ENCODE data around the gene RYR2. TPM values are rescaled to one million over a fixed set of nuclear protein-coding genes. Genes with fewer than 3 reads are reported as not detected.

Gene RYR2
- total RNA-seq, 1 experiment from 2014 or later: 2.8 TPM

DNA sequence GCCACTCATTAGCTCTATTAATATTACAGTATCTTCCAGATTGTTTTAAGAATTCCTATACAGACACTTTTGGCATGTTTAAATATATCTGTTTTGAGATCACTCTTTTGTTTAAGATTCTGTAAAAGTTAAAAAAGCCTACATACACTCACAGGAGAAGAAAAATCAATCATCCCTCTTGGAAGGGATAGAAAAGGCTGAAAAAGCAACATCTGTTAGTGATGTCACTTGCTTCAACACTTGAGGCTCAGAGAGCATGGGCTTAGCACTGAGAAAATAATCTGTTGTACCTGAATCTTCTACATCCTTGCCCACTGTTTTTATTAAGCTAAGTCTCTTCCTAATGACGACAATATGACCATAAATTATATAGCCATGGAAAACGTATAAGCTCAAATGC, 721.8 kb downstream of the RYR2 start:
- POLR2A ChIA-PET (ENCODE audit: low non-redundant PET): no interaction called here
- no TSS peak for BruUV-seq (replicated peaks)

DNA sequence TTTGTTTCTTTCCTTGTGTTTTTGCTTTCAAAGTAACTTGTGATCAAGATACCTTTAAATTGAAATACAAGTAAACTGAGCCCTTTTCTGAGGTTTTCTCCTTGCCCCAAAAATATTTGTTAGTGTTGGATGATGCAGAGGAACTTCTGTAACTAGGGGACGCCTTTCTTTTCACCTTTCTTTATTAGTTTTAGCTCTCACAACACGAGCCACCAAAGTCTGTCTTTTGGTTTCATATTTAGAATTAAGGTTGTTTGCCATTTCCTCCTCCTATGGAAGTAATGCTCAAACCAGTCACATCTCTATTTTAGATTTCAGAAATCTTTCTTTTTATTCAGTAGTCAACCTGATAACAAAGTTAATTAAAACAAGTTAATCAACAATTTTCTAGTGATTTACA, 727.9 kb downstream of the RYR2 start:
- no TSS peak for BruUV-seq (replicated peaks)
- TF ChIP-seq CTCF (conservative IDR thresholded peaks at IDR 0.05; ENCODE audit: low read depth, low read length): no peak
- TF ChIP-seq EZH2 (IDR thresholded peaks at IDR 0.05; ENCODE audit: borderline replicate concordance, low read depth, low read length, poor library complexity, severe bottlenecking): no peak
- ChIA-PET POLR2A (ENCODE audit: low non-redundant PET) (no interaction called here), CTCF (interaction anchor here (0.7 kb wide), 1 partner anchor 9 kb away, joined by 3 read pairs; no protein-coding TSS in a partner anchor)
- Histone ChIP-seq H3K4me3 (ENCODE audit: low read depth, low read length, poor library complexity, severe bottlenecking) (no peak overlapping the region), H3K27ac (ENCODE audit: low read depth, low read length, poor library complexity, severe bottlenecking) (no peak overlapping the region), H3K36me3 (ENCODE audit: insufficient read depth, low read length, poor library complexity, severe bottlenecking) (no peaks in the 10 kb centered on the region), H3K9me3 (ENCODE audit: low read depth, low read length, poor library complexity, severe bottlenecking) (no peaks in the 10 kb centered on the region), H3K27me3 (replicated peaks; ENCODE audit: insufficient read depth, low read depth, low read length, poor library complexity) (no peaks in the 10 kb centered on the region), H3K4me1 (ENCODE audit: insufficient read depth, low read length, poor library complexity, severe bottlenecking) (no peaks in the 10 kb centered on the region)
- DNase-seq (ENCODE audit: low spot score): no peak
- intact Hi-C loops (cut with micrococcal nuclease; ENCODE audit: unreplicated experiment): no loop called here

More for the DNA sequence above, 721.8 kb downstream of the RYR2 start:
- CTCF ChIA-PET: no interaction called here
- TF ChIP-seq CTCF (conservative IDR thresholded peaks at IDR 0.05; ENCODE audit: low read depth, low read length) (no peak), EZH2 (IDR thresholded peaks at IDR 0.05; ENCODE audit: borderline replicate concordance, low read depth, low read length, poor library complexity, severe bottlenecking) (no peak)
- DNase-seq (ENCODE audit: low spot score): no peak
- no peak overlapping the region for H3K4me3 ChIP-seq (ENCODE audit: low read depth, low read length, poor library complexity, severe bottlenecking)
- no peaks in the 10 kb centered on the region for H3K36me3 ChIP-seq (ENCODE audit: insufficient read depth, low read length, poor library complexity, severe bottlenecking)
- no peak overlapping the region for H3K27ac ChIP-seq (ENCODE audit: low read depth, low read length, poor library complexity, severe bottlenecking)
- intact Hi-C loops (cut with micrococcal nuclease; ENCODE audit: unreplicated experiment): no loop called here
- H3K27me3 ChIP-seq (replicated peaks; ENCODE audit: insufficient read depth, low read depth, low read length, poor library complexity): no peaks in the 10 kb centered on the region
- no peaks in the 10 kb centered on the region for H3K9me3 ChIP-seq (ENCODE audit: low read depth, low read length, poor library complexity, severe bottlenecking)
- H3K4me1 ChIP-seq (ENCODE audit: insufficient read depth, low read length, poor library complexity, severe bottlenecking): no peaks in the 10 kb centered on the region

DNA sequence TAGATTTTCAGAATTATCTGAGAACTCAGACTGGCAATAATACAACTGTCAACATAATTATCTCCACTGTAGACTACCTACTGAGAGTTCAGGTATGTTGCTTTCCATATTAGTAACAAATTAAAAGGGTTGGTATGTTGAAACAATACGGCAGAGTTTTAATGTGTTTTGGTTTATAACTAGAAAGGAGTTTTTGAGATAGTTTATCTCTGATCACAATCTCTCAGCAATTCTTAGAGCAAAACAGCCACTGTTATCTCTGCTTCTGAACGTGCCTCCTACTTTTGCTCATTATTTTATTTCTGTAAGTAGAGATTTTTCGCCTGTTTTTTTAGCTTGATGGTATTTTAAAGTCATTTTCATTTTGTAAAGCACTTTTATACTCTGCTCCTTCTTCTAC, 730.0 kb downstream of the RYR2 start:
- no peaks in the 10 kb centered on the region for H3K9me3 ChIP-seq (ENCODE audit: low read depth, low read length, poor library complexity, severe bottlenecking)
- no peaks in the 10 kb centered on the region for H3K4me1 ChIP-seq (ENCODE audit: insufficient read depth, low read length, poor library complexity, severe bottlenecking)
- H3K4me3 ChIP-seq (ENCODE audit: low read depth, low read length, poor library complexity, severe bottlenecking): no peak overlapping the region
- no TSS peak for BruUV-seq (replicated peaks)
- DNase-seq (ENCODE audit: low spot score): no peak
- H3K36me3 ChIP-seq (ENCODE audit: insufficient read depth, low read length, poor library complexity, severe bottlenecking): no peaks in the 10 kb centered on the region
- no peak overlapping the region for H3K27ac ChIP-seq (ENCODE audit: low read depth, low read length, poor library complexity, severe bottlenecking)
- intact Hi-C loops (cut with micrococcal nuclease; ENCODE audit: unreplicated experiment): no loop called here
- ChIA-PET POLR2A (ENCODE audit: low non-redundant PET) (no interaction called here), CTCF (no interaction called here)
- TF ChIP-seq EZH2 (IDR thresholded peaks at IDR 0.05; ENCODE audit: borderline replicate concordance, low read depth, low read length, poor library complexity, severe bottlenecking): no peak
- no peak for TF ChIP-seq CTCF (conservative IDR thresholded peaks at IDR 0.05; ENCODE audit: low read depth, low read length)
- H3K27me3 ChIP-seq (replicated peaks; ENCODE audit: insufficient read depth, low read depth, low read length, poor library complexity): no peaks in the 10 kb centered on the region

All from A673 (cell line).